ES-I3 (cell line): Measurements from ENCODE around the gene RACGAP1.
"Not testable (repeated sequence)": the region's sequence is repeated elsewhere in the genome, so short reads cannot be mapped to it uniquely, and the experiment has no call there.

ENCODE experiments used
- H3K36me3 ChIP-seq: 2 replicates; pipeline ENCODE4 v1.6.1; 2013; ENCODE audit warnings: mild to moderate bottlenecking, low read length, control low read depth, moderate library complexity; ENCODE audit not compliant: insufficient read depth
- H3K4me1 ChIP-seq: 2 replicates; pipeline ENCODE4 v1.6.1; 2013; ENCODE audit warnings: mild to moderate bottlenecking, control low read depth, low read length; ENCODE audit not compliant: insufficient read depth
- H3K9ac ChIP-seq: 2 replicates; pipeline ENCODE4 v1.6.1; 2013; ENCODE audit warnings: low read depth, mild to moderate bottlenecking, low read length, moderate library complexity
- H3K9me3 ChIP-seq: 2 replicates; pipeline ENCODE4 v1.6.1; 2013; ENCODE audit warnings: mild to moderate bottlenecking, low read length, moderate library complexity; ENCODE audit not compliant: control insufficient read depth, insufficient read depth

Gene RACGAP1

DNA sequence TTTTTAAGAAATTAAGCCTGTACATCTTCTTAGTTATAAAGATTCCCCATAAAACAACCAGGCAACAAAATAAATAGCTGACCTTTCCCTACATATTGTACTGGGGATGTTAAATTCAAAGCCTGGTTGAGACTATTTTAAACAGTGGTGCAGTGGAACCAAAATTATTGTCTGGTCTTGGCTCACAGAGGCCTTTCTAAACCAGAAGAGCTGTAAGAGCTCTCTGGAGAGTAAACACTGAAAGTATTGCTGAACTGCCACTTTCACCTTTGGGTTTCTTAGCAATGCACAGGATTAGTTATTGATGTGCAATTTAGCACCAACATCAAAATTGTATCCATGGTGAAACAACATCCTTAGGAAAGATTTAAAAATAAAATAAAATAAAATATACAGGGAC, 20.6 kb downstream of the RACGAP1 start:
- H3K9me3 ChIP-seq: no peaks in the 10 kb centered on the region
- H3K4me1 ChIP-seq: no peaks in the 10 kb centered on the region
- H3K36me3 ChIP-seq: peaks cover 7% of the 10 kb centered on the region
- no peak overlapping the region for H3K9ac ChIP-seq

DNA sequence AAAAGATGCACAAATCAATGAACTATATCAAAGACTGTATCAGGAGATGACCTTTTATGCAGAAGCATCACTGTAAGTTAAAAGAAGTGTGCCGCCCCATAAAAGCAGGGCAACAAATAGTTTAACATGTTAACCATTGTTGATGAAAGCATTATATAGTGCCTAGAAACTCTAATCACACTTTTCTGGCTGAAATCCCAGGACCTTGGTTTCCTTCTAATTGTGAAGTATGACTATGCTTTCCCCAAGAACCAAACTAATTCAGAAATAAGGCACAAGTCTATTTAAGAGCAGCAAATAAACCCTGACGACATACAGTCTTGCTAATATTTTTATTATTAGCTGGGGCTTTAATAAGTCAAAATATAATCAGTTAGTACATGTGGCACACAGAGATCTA, 21.7 kb downstream of the RACGAP1 start:
- Histone ChIP-seq H3K36me3 (peaks cover 15% of the 10 kb centered on the region), H3K9me3 (no peaks in the 10 kb centered on the region), H3K9ac (no peak overlapping the region), H3K4me1 (no peaks in the 10 kb centered on the region)

DNA sequence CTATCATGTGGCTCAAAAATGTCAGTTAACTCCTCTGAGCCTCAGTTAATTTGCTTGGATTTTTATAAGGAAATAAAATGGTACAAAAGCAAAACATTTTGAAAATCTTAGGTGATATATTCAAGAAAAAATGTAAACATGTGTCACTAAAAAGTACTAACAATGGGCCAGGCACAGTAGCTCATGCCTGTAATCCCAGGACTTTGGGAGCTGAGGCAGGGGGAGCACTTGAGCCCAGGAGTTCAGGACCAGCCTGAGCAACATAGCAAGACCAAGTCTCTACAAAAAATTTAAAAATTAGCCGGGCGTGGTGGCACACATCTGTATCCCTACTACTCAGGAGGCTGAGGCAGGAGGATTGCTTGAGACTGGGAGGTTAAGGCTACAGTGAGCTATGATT, 26.8 kb downstream of the RACGAP1 start:
- no peaks in the 10 kb centered on the region for H3K4me1 ChIP-seq
- H3K9me3 ChIP-seq: no peaks in the 10 kb centered on the region
- no peak overlapping the region for H3K9ac ChIP-seq
- peaks cover 20% of the 10 kb centered on the region for H3K36me3 ChIP-seq

DNA sequence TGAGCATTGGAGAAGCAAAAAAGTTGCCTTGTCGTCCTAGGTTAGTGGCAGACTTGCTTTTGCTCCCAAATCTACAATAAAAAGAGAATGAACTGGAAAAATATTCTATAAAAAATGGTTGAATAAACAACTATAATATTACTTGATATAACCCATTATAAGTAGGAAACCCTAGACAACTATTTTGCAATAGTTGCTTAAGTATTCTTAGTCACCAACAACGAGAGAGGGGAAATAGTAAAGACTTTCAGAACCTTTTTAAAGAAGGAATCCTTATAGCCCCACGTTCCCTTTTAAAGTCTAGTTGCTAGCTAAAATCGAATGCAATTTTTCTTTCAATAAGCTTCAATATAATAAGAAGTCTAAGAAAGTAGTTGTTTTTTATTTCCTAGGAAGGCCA, 35.0 kb downstream of the RACGAP1 start:
- peaks cover 21% of the 10 kb centered on the region for H3K36me3 ChIP-seq
- no peaks in the 10 kb centered on the region for H3K9me3 ChIP-seq
- no peak overlapping the region for H3K9ac ChIP-seq
- H3K4me1 ChIP-seq: 0 out of 2 replicates have a peak, but pooled peaks cover 1% of the 10 kb centered on the region

DNA sequence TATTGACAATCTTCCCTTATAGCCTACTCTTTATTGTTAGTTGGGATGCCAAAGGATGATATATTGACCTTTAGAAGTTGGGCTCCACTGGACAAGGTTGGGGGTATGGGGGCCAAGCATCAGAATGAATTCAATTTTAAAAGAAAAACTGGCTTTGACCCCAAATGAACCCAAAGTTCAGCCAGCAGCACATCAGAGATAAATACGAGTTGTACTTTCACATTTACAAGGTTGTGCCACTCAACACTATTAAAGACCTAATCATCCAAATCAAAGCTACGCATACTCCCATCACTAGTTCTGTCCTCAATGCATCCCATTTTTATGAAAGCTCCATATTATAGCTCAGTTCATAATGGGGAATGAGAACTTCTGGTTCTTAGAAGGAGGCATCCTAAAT, 35.9 kb downstream of the RACGAP1 start:
- not testable (repeated sequence) for H3K9ac ChIP-seq, H3K4me1 ChIP-seq, H3K9me3 ChIP-seq
- peaks cover 20% of the 10 kb centered on the region for H3K36me3 ChIP-seq

DNA sequence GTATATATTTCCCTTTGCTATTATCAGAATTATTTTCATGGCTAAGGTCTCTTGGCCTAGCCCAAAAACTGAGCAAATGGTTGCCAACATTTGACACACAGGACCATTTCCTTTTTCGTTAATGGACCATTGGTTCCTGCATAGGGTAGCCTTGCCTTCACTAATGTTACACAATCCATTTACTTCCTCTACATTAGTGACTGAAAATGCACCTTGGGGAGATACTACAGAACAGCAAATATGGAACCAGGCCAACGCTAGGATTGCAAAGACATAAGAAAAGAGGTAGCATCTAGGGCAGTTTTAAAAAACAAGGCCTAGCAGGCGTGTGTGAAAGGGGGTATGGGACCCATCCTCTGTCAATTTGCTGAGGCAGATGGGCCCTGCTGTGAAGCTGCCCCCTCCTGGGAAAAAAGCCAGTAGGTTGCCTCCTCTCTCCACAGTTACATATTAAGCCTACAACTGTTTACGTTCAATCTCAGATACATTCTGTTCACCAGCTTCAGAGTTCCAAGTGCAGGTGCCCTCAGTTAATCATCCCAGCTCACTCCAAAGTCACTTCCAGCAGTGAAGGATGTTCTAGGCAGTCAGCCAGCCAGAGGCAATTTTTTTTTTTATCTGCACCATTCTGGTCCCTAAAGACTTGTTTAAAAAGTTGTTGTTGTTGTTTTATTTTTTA, 37.5 kb downstream of the RACGAP1 start:
- Histone ChIP-seq H3K36me3 (peaks cover 15% of the 10 kb centered on the region), H3K9me3 (no peaks in the 10 kb centered on the region), H3K9ac (no peak overlapping the region), H3K4me1 (0 out of 2 replicates have a peak, but pooled peaks cover 4% of the 10 kb centered on the region)

DNA sequence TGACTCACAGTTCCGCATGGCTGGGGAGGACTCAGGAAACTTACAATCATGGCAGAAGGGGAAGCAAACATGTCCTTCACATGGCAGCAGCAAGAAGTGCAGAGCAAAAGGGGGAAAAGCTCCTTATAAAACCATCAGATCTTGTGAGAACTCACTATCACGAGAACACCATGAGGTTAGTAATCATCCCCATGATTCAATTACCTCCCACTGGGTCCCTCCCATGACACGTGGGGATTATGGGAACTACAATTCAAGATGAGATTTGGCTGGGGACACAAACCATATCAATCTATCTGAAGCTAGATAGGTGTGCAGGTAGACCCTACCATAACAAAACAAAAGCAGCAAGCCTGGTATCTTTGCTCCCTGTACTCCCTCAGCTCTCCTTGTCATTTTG, 38.8 kb downstream of the RACGAP1 start:
- not testable (repeated sequence) for H3K4me1 ChIP-seq, H3K36me3 ChIP-seq, H3K9ac ChIP-seq, H3K9me3 ChIP-seq

DNA sequence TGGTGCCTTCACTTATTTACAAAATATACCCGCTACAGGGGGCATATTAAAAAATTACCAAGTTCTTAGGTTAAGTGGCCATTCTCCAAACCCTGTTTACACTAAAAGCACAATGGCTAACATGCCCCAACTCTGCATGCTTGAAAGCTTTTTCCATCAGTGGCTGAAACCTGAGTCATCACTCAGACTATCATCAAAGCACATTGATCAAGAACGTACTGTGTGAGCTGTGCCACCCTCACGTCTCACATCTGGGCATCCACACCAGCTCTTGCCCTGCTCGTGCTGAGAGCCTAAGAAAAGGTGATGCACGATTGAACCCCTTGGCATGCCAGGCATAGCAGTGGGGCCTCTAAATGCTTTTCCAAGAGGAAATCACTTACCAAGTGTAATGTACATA, 39.3 kb downstream of the RACGAP1 start:
- H3K9me3 ChIP-seq: no peaks in the 10 kb centered on the region
- 0 out of 2 replicates have a peak, but pooled peaks cover 4% of the 10 kb centered on the region for H3K4me1 ChIP-seq
- peaks cover 8% of the 10 kb centered on the region for H3K36me3 ChIP-seq
- H3K9ac ChIP-seq: no peak overlapping the region

DNA sequence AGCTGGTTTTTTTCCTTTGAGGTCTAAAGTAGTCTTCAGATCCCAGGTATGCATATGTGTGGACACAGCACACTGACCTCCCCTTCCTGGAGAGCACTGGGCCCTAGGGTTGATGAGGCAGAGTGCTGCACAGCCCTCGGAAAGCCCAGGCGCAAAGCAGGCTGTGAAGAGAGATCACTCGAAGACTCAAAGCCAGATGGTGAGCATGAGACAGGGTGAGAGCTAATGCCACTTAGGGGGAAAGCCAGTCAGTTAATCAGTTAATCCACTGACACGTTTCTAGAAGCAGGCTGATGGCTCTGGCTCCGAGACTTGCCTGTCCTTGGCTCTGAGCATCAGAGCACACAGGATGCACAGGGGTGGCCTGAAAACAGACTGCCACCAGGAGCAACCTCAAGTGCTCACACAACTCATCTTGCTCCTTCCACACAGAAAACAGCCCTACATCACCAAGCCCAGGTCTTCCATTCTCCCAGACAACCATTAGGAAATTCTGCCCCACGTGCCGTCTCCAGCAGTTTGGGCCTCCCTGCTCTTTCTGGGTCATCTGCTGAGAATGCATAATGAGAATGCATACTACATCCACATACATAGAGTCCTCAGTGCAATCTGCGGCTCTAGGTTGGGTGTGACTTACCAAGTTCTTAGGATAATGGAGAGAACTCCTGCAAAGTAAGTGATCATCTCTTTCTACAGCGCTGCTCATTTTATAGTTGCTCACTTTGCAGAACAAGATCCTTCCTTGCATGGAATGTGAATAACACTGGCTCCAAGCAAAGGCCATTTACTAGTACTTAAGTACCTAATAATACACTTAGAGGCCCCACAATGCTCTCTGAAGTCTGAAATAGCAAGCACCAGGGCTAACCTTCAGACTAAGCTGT, 40.6 kb downstream of the RACGAP1 start:
- H3K36me3 ChIP-seq: peaks cover 6% of the 10 kb centered on the region; the same call in 1 of the 2 replicates
- 0 out of 2 replicates have a peak, but pooled peaks cover 4% of the 10 kb centered on the region for H3K4me1 ChIP-seq
- no peaks in the 10 kb centered on the region for H3K9me3 ChIP-seq
- H3K9ac ChIP-seq: no peak overlapping the region

DNA sequence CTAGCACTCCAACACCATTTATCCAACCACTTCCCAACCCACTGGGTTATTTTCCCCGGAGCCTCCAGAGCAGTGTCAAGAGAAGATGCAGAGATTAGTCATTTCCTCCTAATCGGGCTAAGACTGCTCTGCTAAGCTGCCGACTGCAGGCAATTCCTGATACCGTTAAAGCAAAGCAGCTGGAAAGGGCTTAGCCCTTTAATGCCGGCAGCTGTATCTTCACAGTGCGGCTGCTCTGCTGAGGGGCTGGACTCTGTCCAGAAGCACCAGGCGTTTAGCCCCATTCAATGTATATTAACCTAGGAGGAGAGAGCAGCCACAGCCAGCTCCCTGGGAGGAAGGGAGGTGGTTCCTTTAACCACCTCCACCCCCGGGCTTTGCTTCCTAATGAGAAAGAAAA, 41.4 kb downstream of the RACGAP1 start:
- Histone ChIP-seq H3K9ac (no peak overlapping the region), H3K4me1 (peaks cover 8% of the 10 kb centered on the region; the same call in 1 of the 2 replicates), H3K36me3 (peaks cover 6% of the 10 kb centered on the region; the same call in 1 of the 2 replicates), H3K9me3 (no peaks in the 10 kb centered on the region)

DNA sequence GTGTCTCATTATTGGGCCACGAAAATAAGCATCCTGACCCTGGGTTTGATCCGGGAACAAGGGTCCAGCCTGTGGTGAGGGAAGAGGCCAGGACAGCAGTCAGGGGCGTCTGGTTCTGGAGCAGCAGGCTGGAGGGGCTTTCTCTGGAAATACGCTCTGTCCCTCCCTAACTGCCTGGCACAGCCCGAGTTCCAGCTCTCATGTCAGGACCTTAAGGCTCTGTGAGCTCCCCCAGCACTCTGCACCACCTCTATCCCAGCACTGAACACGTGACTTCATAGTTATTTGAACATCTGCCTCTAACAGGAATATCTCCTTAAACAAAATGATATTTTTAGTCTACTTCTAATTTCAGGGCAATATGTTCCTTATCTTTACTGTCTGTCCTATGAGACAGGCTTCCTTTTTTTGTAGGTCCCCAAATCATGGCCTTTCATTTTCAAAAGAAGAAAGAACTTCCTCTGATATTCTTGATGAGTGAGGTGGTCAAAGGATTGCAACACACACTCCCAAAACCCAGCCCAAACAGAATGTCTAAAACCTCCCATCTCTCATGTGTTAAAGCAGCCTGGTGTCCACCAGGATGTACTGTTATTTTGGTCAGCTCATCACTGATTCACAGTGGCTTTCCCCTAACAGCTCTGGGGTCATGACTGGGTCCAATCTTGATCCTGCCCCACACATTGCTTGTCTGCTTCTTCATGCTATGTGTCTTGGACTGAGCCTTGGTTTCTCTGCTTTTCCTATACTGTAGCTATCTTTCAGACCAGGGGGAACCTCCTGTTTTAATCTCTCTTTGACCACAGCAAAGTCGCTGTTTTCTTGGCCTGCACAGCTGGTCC, 42.8 kb downstream of the RACGAP1 start:
- Histone ChIP-seq H3K4me1 (peaks cover 11% of the 10 kb centered on the region), H3K9me3 (no peaks in the 10 kb centered on the region), H3K36me3 (peaks cover 3% of the 10 kb centered on the region; the same call in 1 of the 2 replicates), H3K9ac (no peak overlapping the region)

DNA sequence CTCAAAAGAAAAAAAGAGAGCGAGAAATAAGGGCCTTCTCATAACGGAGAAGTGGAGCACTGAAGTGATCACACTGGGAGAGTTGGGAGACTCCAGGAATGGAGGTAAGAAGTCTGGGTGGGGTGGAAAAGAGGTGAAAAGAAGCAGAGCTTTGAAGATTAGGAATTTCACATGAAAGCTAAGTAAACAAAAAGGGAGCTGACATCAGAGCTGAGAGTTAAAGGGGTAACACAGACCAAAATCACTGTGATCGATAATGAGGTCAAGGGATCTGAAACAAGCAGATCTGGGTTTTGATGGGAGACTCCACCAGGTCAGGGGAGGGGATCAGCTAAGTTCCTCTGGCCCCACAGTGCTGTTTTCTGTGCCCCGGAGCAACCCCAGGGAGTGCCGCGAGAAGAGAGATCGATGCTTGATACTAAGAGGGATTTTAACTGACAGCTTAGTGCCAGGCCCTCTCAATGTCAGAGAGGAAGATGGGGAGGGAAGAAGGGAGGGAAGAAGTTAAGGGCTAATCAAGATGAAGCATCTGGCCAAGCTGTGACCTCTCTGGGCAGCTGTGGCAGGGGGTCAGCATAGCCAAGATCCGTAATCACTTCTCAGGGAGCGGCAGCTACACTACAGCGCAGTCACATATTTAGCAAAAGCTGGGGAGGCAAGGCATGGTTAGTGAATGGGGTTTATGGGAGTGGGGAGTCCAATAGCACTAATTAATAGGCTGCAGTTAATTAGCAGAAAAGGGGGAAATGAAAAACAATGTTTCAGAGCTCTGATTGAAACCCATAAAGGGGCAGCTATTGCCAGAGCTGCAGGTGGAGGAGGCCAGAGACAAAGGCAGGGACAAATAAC, 44.6 kb downstream of the RACGAP1 start:
- H3K4me1 ChIP-seq: peaks cover 11% of the 10 kb centered on the region
- no peak overlapping the region for H3K9ac ChIP-seq
- no peaks in the 10 kb centered on the region for H3K9me3 ChIP-seq
- peaks cover 3% of the 10 kb centered on the region; the same call in 1 of the 2 replicates for H3K36me3 ChIP-seq

DNA sequence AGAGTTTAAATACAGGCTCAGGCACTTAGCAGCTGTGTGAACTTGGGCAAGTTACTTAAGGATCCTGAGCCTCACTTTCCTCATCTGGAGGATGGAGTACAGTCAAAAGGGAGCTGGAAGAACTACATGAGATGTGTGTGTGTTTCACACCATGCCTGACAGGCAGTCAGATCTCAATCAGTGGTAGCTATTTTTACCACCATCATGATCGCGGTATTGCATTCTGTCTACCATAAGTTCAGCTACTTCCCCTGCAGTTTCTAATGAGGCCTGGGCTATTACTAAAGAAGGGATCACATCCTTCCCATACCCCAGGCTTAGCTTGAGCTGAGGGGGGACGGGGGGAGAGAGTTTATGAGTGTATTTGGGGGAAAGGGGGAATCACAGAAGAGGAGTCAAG, 45.5 kb downstream of the RACGAP1 start:
- Histone ChIP-seq H3K4me1 (peaks cover 7% of the 10 kb centered on the region), H3K9me3 (no peaks in the 10 kb centered on the region), H3K9ac (no peak overlapping the region)

More for the DNA sequence above, 45.5 kb downstream of the RACGAP1 start:
- no peaks in the 10 kb centered on the region for H3K36me3 ChIP-seq
